ENCODE data around the gene PROB1. TPM values are rescaled to one million over a fixed set of nuclear protein-coding genes. Genes with fewer than 3 reads are reported as not detected.
"Not testable (repeated sequence)": the region's sequence is repeated elsewhere in the genome, so short reads cannot be mapped to it uniquely, and the experiment has no call there.

The PROB1 gene, protein sequence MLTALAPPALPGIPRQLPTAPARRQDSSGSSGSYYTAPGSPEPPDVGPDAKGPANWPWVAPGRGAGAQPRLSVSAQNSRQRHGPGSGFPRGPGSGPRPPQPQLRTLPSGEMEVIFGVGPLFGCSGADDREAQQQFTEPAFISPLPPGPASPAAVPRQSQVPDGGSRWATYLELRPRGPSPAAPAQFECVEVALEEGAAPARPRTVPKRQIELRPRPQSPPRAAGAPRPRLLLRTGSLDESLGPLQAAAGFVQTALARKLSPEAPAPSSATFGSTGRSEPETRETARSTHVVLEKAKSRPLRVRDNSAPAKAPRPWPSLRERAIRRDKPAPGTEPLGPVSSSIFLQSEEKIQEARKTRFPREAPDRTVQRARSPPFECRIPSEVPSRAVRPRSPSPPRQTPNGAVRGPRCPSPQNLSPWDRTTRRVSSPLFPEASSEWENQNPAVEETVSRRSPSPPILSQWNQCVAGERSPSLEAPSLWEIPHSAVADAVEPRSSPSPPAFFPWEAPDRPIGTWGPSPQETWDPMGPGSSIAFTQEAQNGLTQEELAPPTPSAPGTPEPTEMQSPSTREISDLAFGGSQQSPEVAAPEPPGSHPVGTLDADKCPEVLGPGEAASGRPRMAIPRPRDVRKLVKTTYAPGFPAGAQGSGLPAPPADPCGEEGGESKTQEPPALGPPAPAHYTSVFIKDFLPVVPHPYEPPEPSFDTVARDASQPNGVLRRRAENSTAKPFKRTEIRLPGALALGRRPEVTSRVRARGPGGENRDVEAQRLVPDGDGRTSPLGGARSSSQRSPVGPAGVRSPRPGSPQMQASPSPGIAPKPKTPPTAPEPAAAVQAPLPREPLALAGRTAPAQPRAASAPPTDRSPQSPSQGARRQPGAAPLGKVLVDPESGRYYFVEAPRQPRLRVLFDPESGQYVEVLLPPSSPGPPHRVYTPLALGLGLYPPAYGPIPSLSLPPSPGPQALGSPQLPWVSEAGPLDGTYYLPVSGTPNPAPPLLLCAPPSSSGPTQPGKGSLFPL
- total RNA-seq: 10 to 100 TPM; 26.6 to 63.4 (median 38.1) TPM
- 10 to 100 TPM; 18.9 to 34.3 TPM for polyA plus RNA-seq
- long read RNA-seq, donor 1, full-length matches to known transcripts: 156 of 156 reads
- long read RNA-seq, donor 1, partial matches to known transcripts: 0 of 156 reads
- long read RNA-seq, donor 1, other reads (novel, unspliced or antisense): 0 of 156 reads
- long read RNA-seq, donor 2, full-length matches to known transcripts: 83 of 83 reads
- long read RNA-seq, donor 2, partial matches to known transcripts: 0 of 83 reads
- long read RNA-seq, donor 2, other reads (novel, unspliced or antisense): 0 of 83 reads
- long read RNA-seq, donor 3, full-length matches to known transcripts: 79 of 79 reads
- long read RNA-seq, donor 3, partial matches to known transcripts: 0 of 79 reads
- long read RNA-seq, donor 3, other reads (novel, unspliced or antisense): 0 of 79 reads

GRCh38 chr5:139394654-139395566, at the start of gene PROB1:
PROB1 (minus strand) TSS chr5:139395104; CDS start chr5:139395081, 23 bp downstream.
- 6 to 15% (median 12%) methylated on average over 36 to 76 of the region's 76 CpGs for WGBS, 4 donors
- TF ChIP-seq CTCF (IDR thresholded peaks at IDR 0.05) (no peak), POLR2A (IDR thresholded peaks at IDR 0.05) (peak; percentile 39 to 58)
- H3K9me3 ChIP-seq: no peaks in the 10 kb centered on the region
- peaks cover 5 to 79% (median 51%) of the 10 kb centered on the region in 12 donors for H3K4me1 ChIP-seq
- peak within 1 kb of the TSS; percentile 65 to 82 (median 69) for H3K4me3 ChIP-seq
- H3K36me3 ChIP-seq: peaks cover 0 to 17% (median 0%) of the 10 kb centered on the region in 9 donors
- peak; percentile 74 to 87 (median 82) for DNase-seq
- intact Hi-C loops (cut with DNase I): loop anchor here in 6 of 10 donors (1.0 to 10.0 kb wide), 5 partner anchors 20 to 100 kb away; partner anchors contain the start of genes PAIP2 (in 5 of the 6) and MATR3 (in 1 of the 6)
- H3K27me3 ChIP-seq: peaks cover 0 to 28% (median 0%) of the 10 kb centered on the region in 9 donors
- peak; percentile 76 to 81 (median 78) for ATAC-seq
- H3K27ac ChIP-seq: peak within 1 kb of the TSS; percentile 84 to 97 (median 93)

DNA sequence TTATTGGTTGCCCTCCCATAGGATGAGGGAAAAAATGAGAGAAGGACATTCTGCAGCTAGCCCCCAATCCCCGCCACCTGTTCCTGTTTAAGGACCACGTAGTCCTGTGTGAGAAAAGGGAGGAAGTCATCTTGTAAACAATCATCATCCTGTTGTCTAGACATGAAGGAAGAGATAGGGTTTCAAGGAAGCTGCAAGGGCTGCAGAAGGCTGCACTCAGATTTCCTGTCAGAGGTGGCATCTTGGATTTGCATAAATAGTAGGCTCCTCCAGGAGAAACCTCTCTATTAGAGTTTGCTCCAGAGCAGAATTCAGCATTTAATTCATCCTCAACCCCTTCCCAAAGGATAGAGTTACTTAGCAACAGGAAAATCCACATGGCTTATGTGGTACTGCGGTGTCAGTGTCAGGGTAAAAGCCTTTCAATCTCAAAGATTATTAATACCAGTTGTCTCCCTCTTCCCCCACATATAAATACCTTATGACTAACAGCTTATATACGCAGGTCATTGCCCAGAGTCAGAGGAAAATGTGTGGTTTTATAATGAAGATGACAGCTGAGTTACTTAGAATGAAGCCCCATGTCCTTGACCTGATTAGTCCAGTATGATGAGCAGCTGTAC, 49.0 kb upstream of the PROB1 start:
- peaks cover 0 to 18% (median 9%) of the 10 kb centered on the region in 12 donors for H3K4me1 ChIP-seq
- no peaks in the 10 kb centered on the region for H3K9me3 ChIP-seq
- ATAC-seq (no peak), DNase-seq (no peak)
- intact Hi-C loops (cut with DNase I): loop anchor here in 3 of 10 donors (5.0 kb wide), 2 partner anchors 38 to 68 kb away; partner anchors contain the start of gene STING1 (in 2 of the 3)
- H3K27ac ChIP-seq: no peak overlapping the region
- peaks cover 0 to 10% (median 0%) of the 10 kb centered on the region in 9 donors for H3K36me3 ChIP-seq
- TF ChIP-seq POLR2A (IDR thresholded peaks at IDR 0.05): no peak
- TF ChIP-seq CTCF (IDR thresholded peaks at IDR 0.05): no peak
- 66 to 78% (median 69%) methylated on average over 4 of the region's 4 CpGs for whole genome bisulfite sequencing, 4 donors
- H3K27me3 ChIP-seq: no peaks in the 10 kb centered on the region
- no peak overlapping the region for H3K4me3 ChIP-seq

DNA sequence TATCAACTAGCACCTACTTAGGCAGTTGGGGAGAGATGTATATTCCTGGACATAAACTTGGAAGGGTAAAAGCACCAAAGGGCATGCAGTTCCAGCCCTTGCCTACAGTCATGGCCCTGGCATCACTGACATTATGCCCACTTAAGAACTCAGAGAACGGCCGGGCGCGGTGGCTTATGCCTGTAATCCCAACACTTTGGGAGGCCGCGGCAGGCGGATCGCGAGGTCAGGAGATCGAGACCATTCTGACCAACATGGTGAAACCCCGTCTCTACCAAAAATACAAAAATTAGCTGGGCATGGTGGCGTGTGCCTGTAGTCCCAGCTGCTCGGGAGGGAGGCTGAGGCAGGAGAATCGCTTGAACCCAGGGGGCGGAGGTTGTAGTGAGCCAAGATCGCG, 45.5 kb upstream of the PROB1 start:
- not testable (repeated sequence) for ATAC-seq, H3K9me3 ChIP-seq, H3K4me3 ChIP-seq, DNase-seq, H3K27me3 ChIP-seq
- intact Hi-C loops (cut with DNase I): loop anchor here in 3 of 10 donors (5.0 kb wide), 2 partner anchors 42 to 72 kb away; partner anchors contain the start of gene STING1 (in 2 of the 3)
- 95 to 98% (median 98%) methylated on average over 17 of the region's 17 CpGs for WGBS, 4 donors
- peaks cover 0 to 21% (median 7%) of the 10 kb centered on the region in 9 donors for H3K36me3 ChIP-seq
- peak overlapping the region in 1 of 12 donors; percentile 94 for H3K27ac ChIP-seq
- peaks cover 0 to 15% (median 13%) of the 10 kb centered on the region in 12 donors for H3K4me1 ChIP-seq
